ENCODE results near the gene ATXN3L. TPM values are rescaled to one million over a fixed set of nuclear protein-coding genes. Genes with fewer than 3 reads are reported as not detected.

The ATXN3L gene
- total and polyA plus RNA-seq, 2 experiments from 2014 or later, result not detected

DNA sequence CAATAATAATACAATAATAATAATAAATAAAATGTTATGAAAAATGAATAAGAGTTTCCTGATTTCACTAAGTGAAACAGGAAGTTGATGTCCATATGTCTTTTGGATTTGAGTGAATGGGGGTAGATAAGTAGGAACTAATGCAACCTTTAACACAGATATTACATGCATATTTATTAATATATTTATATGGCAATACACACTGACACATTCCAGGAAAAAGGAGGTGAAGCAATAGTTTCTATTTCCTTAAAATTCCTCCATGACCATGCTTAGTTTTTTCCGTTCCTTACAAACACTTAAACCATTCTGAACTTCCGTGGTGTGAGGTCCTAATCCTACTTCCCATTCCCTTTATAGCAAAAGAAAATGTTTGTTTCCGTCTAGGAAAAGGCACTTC is 48.3 kb downstream of the ATXN3L start (continued):
- TF ChIP-seq, protein P1, sequence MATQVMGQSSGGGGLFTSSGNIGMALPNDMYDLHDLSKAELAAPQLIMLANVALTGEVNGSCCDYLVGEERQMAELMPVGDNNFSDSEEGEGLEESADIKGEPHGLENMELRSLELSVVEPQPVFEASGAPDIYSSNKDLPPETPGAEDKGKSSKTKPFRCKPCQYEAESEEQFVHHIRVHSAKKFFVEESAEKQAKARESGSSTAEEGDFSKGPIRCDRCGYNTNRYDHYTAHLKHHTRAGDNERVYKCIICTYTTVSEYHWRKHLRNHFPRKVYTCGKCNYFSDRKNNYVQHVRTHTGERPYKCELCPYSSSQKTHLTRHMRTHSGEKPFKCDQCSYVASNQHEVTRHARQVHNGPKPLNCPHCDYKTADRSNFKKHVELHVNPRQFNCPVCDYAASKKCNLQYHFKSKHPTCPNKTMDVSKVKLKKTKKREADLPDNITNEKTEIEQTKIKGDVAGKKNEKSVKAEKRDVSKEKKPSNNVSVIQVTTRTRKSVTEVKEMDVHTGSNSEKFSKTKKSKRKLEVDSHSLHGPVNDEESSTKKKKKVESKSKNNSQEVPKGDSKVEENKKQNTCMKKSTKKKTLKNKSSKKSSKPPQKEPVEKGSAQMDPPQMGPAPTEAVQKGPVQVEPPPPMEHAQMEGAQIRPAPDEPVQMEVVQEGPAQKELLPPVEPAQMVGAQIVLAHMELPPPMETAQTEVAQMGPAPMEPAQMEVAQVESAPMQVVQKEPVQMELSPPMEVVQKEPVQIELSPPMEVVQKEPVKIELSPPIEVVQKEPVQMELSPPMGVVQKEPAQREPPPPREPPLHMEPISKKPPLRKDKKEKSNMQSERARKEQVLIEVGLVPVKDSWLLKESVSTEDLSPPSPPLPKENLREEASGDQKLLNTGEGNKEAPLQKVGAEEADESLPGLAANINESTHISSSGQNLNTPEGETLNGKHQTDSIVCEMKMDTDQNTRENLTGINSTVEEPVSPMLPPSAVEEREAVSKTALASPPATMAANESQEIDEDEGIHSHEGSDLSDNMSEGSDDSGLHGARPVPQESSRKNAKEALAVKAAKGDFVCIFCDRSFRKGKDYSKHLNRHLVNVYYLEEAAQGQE (IDR thresholded peaks at IDR 0.05; ENCODE audit: unreplicated experiment), result no peak

DNA sequence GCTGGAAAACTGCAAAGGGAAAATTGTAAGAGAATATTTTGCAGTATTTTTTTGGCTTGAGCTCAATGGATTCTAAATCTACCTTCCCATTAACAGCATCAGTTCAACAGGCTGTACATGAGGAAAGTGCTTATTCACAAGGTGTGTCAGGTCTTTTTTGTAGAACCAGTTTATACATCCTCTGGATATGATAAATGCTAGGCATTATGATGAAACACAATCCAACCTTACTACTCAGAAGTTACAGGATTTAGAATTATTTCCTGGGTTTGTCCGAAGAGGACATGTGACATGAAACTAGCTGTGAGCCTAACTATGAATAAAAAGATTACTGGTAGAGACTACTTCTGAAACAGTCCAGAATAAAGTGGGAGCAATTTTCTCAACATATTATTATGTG is 49.5 kb downstream of the ATXN3L start:
- no peak for DNase-seq (ENCODE audit: low spot score)
- no peak overlapping the region for H2AFZ ChIP-seq
- no peak overlapping the region for H3K27ac Mint-ChIP-seq
- H3K4me3 ChIP-seq, result no peak overlapping the region
- H3K27ac ChIP-seq (ENCODE audit: low read depth), result no peak overlapping the region
- no peaks in the 10 kb centered on the region for H3K4me1 Mint-ChIP-seq
- no peaks in the 10 kb centered on the region for H3K4me1 ChIP-seq (ENCODE audit: insufficient read depth)
- no peaks in the 10 kb centered on the region for H4K20me1 ChIP-seq (replicated peaks; ENCODE audit: insufficient read depth)
- no peaks in the 10 kb centered on the region for H3K36me3 ChIP-seq (ENCODE audit: insufficient read depth)
- no peak overlapping the region for H3K4me3 Mint-ChIP-seq
- H3F3A ChIP-seq (replicated peaks; ENCODE audit: low read depth), result no peaks in the 10 kb centered on the region
- ATAC-seq, result no peak
- H3K9me3 Mint-ChIP-seq, result no peaks in the 10 kb centered on the region
- no peaks in the 10 kb centered on the region for H3K27me3 ChIP-seq (ENCODE audit: insufficient read depth)
- H3K4me2 ChIP-seq, result no peak overlapping the region
- H3K27me3 Mint-ChIP-seq (ENCODE audit: insufficient read depth, low read depth, poor library complexity), result no peaks in the 10 kb centered on the region
- no peaks in the 10 kb centered on the region for H3K9me2 ChIP-seq (ENCODE audit: insufficient read depth)
- H3K36me3 Mint-ChIP-seq (ENCODE audit: low read depth), result no peaks in the 10 kb centered on the region
- no peaks in the 10 kb centered on the region for H3K79me2 ChIP-seq (replicated peaks; ENCODE audit: insufficient read depth)
- no peak for TF ChIP-seq ZNF114 (CRISPR knock-in tag; IDR thresholded peaks at IDR 0.05)
- TF ChIP-seq, protein P1 (IDR thresholded peaks at IDR 0.05; ENCODE audit: unreplicated experiment), result no peak
- TF ChIP-seq POLR2AphosphoS5 (IDR thresholded peaks at IDR 0.05; ENCODE audit: low read depth), result no peak
- TF ChIP-seq, protein P2, sequence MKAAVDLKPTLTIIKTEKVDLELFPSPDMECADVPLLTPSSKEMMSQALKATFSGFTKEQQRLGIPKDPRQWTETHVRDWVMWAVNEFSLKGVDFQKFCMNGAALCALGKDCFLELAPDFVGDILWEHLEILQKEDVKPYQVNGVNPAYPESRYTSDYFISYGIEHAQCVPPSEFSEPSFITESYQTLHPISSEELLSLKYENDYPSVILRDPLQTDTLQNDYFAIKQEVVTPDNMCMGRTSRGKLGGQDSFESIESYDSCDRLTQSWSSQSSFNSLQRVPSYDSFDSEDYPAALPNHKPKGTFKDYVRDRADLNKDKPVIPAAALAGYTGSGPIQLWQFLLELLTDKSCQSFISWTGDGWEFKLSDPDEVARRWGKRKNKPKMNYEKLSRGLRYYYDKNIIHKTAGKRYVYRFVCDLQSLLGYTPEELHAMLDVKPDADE (IDR thresholded peaks at IDR 0.05), result no peak
- no peak for TF ChIP-seq NANOG (IDR thresholded peaks at IDR 0.05; ENCODE audit: borderline replicate concordance)
- TF ChIP-seq STAT1 (IDR thresholded peaks at IDR 0.05; ENCODE audit: unreplicated experiment), result no peak
- TF ChIP-seq EZH2phosphoT487 (IDR thresholded peaks at IDR 0.05; ENCODE audit: unreplicated experiment), result no peak
- TF ChIP-seq JUNB (IDR thresholded peaks at IDR 0.05; ENCODE audit: unreplicated experiment), result no peak
- TF ChIP-seq EZH2 (IDR thresholded peaks at IDR 0.05; ENCODE audit: low read depth, unreplicated experiment), result no peak
- TF ChIP-seq, protein P3, sequence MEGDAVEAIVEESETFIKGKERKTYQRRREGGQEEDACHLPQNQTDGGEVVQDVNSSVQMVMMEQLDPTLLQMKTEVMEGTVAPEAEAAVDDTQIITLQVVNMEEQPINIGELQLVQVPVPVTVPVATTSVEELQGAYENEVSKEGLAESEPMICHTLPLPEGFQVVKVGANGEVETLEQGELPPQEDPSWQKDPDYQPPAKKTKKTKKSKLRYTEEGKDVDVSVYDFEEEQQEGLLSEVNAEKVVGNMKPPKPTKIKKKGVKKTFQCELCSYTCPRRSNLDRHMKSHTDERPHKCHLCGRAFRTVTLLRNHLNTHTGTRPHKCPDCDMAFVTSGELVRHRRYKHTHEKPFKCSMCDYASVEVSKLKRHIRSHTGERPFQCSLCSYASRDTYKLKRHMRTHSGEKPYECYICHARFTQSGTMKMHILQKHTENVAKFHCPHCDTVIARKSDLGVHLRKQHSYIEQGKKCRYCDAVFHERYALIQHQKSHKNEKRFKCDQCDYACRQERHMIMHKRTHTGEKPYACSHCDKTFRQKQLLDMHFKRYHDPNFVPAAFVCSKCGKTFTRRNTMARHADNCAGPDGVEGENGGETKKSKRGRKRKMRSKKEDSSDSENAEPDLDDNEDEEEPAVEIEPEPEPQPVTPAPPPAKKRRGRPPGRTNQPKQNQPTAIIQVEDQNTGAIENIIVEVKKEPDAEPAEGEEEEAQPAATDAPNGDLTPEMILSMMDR (conservative IDR thresholded peaks at IDR 0.05; ENCODE audit: low read depth in 2 of 2), result no peak
